PC-3 (cell line): ENCODE results near the gene AHNAK. TPM values are rescaled to one million over a fixed set of nuclear protein-coding genes. Genes with fewer than 3 reads are reported as not detected.

Experiments
- ATAC-seq: fragments of 200-7000 bp; cut with Tn5 transposase; 2 replicates; pipeline ENCODE4 v1.9.1; 2020; ENCODE audit warnings: mild to moderate bottlenecking, moderate library complexity
- BruUV-seq: library from RNA; stranded (reverse); fragments of 400-500 nt; replicated peaks from 2 replicates; lab custom pipeline; 2021; lab: Mats Ljungman, UMichigan
- CTCF ChIA-PET: fragments of 300-600 bp; sonication (Branson Sonifier 250); formaldehyde crosslinking; loops from one replicate; lab custom pipeline; 2022; ENCODE audit warnings: antibody characterized with exemption; lab: Charles Lee
- POLR2A ChIA-PET: fragments of 300-600 bp; sonication (Branson Sonifier 250); formaldehyde crosslinking; loops from one replicate; lab custom pipeline; 2022; ENCODE audit warnings: antibody characterized with exemption; ENCODE audit not compliant: unreplicated experiment; lab: Charles Lee
- DNase-seq: peaks from one replicate; pipeline ENCODE4 v3.0.0-alpha.2; 2015
- H2AFZ ChIP-seq: fragments of 300-600 bp; sonication (generic); 2 replicates; pipeline ENCODE4 v1.6.0; 2016; ENCODE audit warnings: antibody characterized with exemption, low read length
- H3F3A ChIP-seq: fragments of 300-600 bp; sonication (generic); one replicate; pipeline ENCODE4 v1.6.0; 2017; ENCODE audit warnings: antibody characterized with exemption, low read length, control low read depth, mild to moderate bottlenecking; ENCODE audit not compliant: unreplicated experiment
- H3K27ac ChIP-seq: fragments of 300-600 bp; sonication (generic); 2 replicates; pipeline ENCODE4 v1.5.1; 2016; ENCODE audit warnings: mild to moderate bottlenecking, low read length
- H3K27me3 ChIP-seq: fragments of 300-600 bp; sonication (generic); 2 replicates; pipeline ENCODE4 v1.6.1; 2016; ENCODE audit warnings: low read length, mixed read lengths
- H3K36me3 ChIP-seq: fragments of 300-600 bp; sonication (generic); 2 replicates; pipeline ENCODE4 v1.6.1; 2016; ENCODE audit warnings: low read depth, mixed run types, low read length, mixed read lengths
- H3K4me1 ChIP-seq: fragments of 300-600 bp; sonication (generic); 2 replicates; pipeline ENCODE4 v1.5.1; 2016; ENCODE audit warnings: low read length; ENCODE audit not compliant: insufficient read depth
- H3K4me2 ChIP-seq: fragments of 300-600 bp; sonication (generic); 2 replicates; pipeline ENCODE4 v1.6.0; 2016; ENCODE audit warnings: low read length
- H3K4me3 ChIP-seq: fragments of 300-600 bp; sonication (generic); 2 replicates; pipeline ENCODE4 v1.5.1; 2016; ENCODE audit warnings: mild to moderate bottlenecking, low read length, mixed read lengths
- H3K79me2 ChIP-seq: fragments of 300-600 bp; sonication (generic); 2 replicates; pipeline ENCODE4 v1.6.1; 2017; ENCODE audit warnings: low read length, mixed read lengths
- H3K9ac ChIP-seq: fragments of 300-600 bp; sonication (generic); 2 replicates; pipeline ENCODE4 v1.6.0; 2016; ENCODE audit warnings: mild to moderate bottlenecking, low read length
- H3K9me2 ChIP-seq: fragments of 300-600 bp; sonication (generic); replicated peaks from 2 replicates; pipeline ENCODE4 v1.6.1; 2016; ENCODE audit warnings: mixed run types, low read length, mixed read lengths
- H3K9me3 ChIP-seq: fragments of 300-600 bp; sonication (generic); 2 replicates; pipeline ENCODE4 v1.6.1; 2016; ENCODE audit warnings: low read length, mixed read lengths
- H4K20me1 ChIP-seq: fragments of 300-600 bp; sonication (generic); 2 replicates; pipeline ENCODE4 v1.6.1; 2016; ENCODE audit warnings: low read length, mixed read lengths
- EZH2 ChIP-seq: fragments of 300-600 bp; sonication (generic); IDR thresholded peaks from one replicate; pipeline ENCODE4 v1.6.1; 2017; ENCODE audit warnings: antibody characterized with exemption, mild to moderate bottlenecking, low read length; ENCODE audit not compliant: unreplicated experiment
- EZH2phosphoT487 ChIP-seq: fragments of 300-600 bp; sonication (generic); IDR thresholded peaks from 2 replicates; pipeline ENCODE4 v1.6.1; 2018; ENCODE audit warnings: mild to moderate bottlenecking, antibody characterized with exemption, low read length, borderline replicate concordance
- intact Hi-C: fragments of 100-400 bp; cut with micrococcal nuclease; formaldehyde crosslinking; loops from 2 replicates; pipeline ENCODE4 v1.9.0; 2023
- total RNA-seq: library from RNA; depleted of rRNA; stranded (reverse); fragments of >200 nt; gene quantifications from 2 replicates; pipeline ENCODE4 v1.2.3, GENCODE V29; 2014
- TF ChIP-seq, protein P1 (sequence below): fragments of 300-600 bp; sonication (generic); conservative IDR thresholded peaks from 2 replicates; pipeline ENCODE4 v1.5.1; 2017; ENCODE audit warnings: antibody characterized with exemption, low read depth, mild to moderate bottlenecking, low read length

The AHNAK gene
- total RNA-seq, 1 experiment from 2014 or later, result 287 TPM

DNA sequence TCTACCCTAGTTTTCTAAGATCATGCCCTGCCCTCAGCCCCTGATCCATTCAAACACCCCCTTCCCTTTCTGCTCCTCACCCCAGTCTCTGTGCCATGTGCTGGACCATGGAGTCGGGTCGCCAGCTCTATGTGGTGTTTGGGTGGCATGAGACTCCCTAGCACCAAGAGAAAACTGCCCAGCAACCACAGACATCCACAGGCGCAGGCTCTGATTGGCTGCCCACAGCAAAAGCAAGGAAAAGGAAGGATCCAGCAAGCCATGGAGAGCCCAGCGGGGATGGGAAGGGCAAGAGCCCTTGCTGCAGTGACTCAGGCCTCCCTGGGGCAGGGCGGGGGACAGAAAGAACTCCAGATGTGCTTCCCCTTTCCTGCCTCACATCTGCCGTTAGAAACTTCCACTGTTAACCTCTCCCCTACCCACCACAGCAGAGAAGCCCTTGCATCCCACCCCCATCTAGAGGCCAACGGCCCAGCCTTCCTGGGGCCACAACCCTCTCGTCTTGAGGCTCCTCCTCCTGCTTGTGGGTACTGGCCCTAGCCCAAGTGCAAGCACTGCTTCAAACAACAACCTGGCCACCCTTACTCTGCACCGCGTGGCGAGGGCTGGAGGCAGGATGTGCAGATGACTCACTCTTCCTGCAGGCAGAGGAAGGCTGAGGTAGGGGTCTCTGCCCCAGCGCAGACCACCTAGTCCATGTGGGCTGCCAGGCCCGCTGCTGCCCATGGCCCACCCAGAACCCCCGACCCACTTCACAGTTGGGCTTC lies 9.7 kb upstream of the AHNAK start:
- Histone ChIP-seq H3K4me3 (peak overlapping the region; percentile 26; the same call in 1 of the 2 replicates), H3K9me3 (no peaks in the 10 kb centered on the region), H3K9ac (peak overlapping the region; percentile 50), H3K4me1 (peaks cover 98% of the 10 kb centered on the region), H3K27ac (peak overlapping the region; percentile 94), H3K36me3 (peaks cover 20% of the 10 kb centered on the region), H3K79me2 (peaks cover 22% of the 10 kb centered on the region), H3K9me2 (no peaks in the 10 kb centered on the region), H3K27me3 (no peaks in the 10 kb centered on the region), H3K4me2 (peak overlapping the region; percentile 90), H4K20me1 (0 out of 2 replicates have a peak, but pooled peaks cover 2% of the 10 kb centered on the region), H2AFZ (peak overlapping the region; percentile 25; the same call in 1 of the 2 replicates), H3F3A (peaks cover 10% of the 10 kb centered on the region)
- no peak for TF ChIP-seq EZH2
- TF ChIP-seq EZH2phosphoT487, result no peak
- BruUV-seq, result no TSS peak
- intact Hi-C loops, result loop anchor here (10.0 kb wide), 1 partner anchor 581 kb away; no protein-coding TSS in a partner anchor
- DNase-seq (peak; percentile 98), ATAC-seq (peak; percentile 39)
- CTCF ChIA-PET, result interaction anchor here (1.3 to 3.3 kb wide), 3 partner anchors 13 to 161 kb away, joined by 4 to 26 read pairs (median 5); partner anchors contain the start of gene TUT1
- POLR2A ChIA-PET, result interaction anchor here (0.6 to 1.4 kb wide), 5 partner anchors 9 to 740 kb away, joined by 3 to 13 read pairs (median 5); partner anchors contain the start of genes AHNAK and TUT1

DNA sequence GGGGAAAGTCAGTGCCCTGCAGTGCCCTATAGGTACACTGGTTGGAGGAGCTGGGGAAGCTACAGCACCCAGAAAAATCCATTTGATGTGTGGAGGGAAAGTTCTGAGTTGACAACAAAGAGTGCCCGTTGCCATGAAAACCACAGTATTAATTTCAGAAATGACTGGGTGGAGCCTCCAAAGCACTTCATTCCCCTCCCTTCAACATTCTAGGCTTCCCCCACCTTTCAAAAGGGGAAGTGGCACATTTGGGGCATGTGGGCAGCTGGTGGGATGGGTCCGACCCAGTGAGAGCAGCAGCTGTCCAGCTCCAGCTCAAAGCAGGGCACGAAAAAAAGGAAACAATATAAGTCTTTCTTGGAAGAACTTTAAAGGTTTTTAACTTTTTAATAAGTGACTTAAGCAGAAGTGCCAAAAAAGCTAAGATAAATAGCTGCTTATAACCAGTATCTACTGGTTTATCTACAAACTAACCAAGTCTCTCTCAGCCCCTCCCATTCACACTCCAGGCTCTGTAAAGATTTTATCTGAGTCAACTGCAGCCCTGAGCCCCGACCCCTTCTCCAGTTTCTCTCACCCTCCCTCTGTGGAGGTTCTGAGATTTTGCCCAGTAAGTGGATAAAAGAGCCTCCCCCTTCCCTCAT lies 9.0 kb upstream of the AHNAK start:
- peak overlapping the region; percentile 50 for H3K9ac ChIP-seq
- H3K4me3 ChIP-seq, result peak overlapping the region; percentile 26; the same call in 1 of the 2 replicates
- no peaks in the 10 kb centered on the region for H4K20me1 ChIP-seq
- H3K27me3 ChIP-seq, result no peaks in the 10 kb centered on the region
- DNase-seq, result peak; percentile 50
- peaks cover 10% of the 10 kb centered on the region for H3F3A ChIP-seq
- POLR2A ChIA-PET, result interaction anchor here (0.6 to 1.3 kb wide), 3 partner anchors 9 to 741 kb away, joined by 3 to 5 read pairs (median 3); partner anchors contain the start of gene AHNAK
- H3K9me2 ChIP-seq, result no peaks in the 10 kb centered on the region
- no peak for ATAC-seq
- intact Hi-C loops, result loop anchor here (10.0 kb wide), 1 partner anchor 581 kb away; no protein-coding TSS in a partner anchor
- no peaks in the 10 kb centered on the region for H3K9me3 ChIP-seq
- no peak overlapping the region for H2AFZ ChIP-seq
- peak overlapping the region; percentile 94 for H3K27ac ChIP-seq
- peaks cover 91% of the 10 kb centered on the region for H3K4me1 ChIP-seq
- peak overlapping the region; percentile 90 for H3K4me2 ChIP-seq
- peaks cover 22% of the 10 kb centered on the region for H3K79me2 ChIP-seq
- H3K36me3 ChIP-seq, result peaks cover 20% of the 10 kb centered on the region
- CTCF ChIA-PET, result interaction anchor here (3.3 kb wide), 1 partner anchor 12 kb away, joined by 26 read pairs; no protein-coding TSS in a partner anchor
- TF ChIP-seq EZH2 (no peak), EZH2phosphoT487 (no peak)
- TF ChIP-seq, protein P1, sequence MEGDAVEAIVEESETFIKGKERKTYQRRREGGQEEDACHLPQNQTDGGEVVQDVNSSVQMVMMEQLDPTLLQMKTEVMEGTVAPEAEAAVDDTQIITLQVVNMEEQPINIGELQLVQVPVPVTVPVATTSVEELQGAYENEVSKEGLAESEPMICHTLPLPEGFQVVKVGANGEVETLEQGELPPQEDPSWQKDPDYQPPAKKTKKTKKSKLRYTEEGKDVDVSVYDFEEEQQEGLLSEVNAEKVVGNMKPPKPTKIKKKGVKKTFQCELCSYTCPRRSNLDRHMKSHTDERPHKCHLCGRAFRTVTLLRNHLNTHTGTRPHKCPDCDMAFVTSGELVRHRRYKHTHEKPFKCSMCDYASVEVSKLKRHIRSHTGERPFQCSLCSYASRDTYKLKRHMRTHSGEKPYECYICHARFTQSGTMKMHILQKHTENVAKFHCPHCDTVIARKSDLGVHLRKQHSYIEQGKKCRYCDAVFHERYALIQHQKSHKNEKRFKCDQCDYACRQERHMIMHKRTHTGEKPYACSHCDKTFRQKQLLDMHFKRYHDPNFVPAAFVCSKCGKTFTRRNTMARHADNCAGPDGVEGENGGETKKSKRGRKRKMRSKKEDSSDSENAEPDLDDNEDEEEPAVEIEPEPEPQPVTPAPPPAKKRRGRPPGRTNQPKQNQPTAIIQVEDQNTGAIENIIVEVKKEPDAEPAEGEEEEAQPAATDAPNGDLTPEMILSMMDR, result no peak
- no TSS peak for BruUV-seq
